ENCODE data around the gene CFAP65.

CFAP65 gene

GRCh38 chr2:219041252-219041651, at the start of gene CFAP65:
Gene CFAP65, minus strand, starts transcription at chr2:219041516. Its CDS starts 2,468 bp downstream, at chr2:219039048.
- DNase-seq, result no peak

- DNase-seq, result no peak
Measured at GRCh38 chr2:219090436-219091299, 49.4 kb upstream of the CFAP65 start.

- DNase-seq, result no peak
Measured at GRCh38 chr2:219089330-219089729, 48.0 kb upstream of the CFAP65 start.

- no peak for DNase-seq
Measured at GRCh38 chr2:219087848-219088247, 46.5 kb upstream of the CFAP65 start.

GRCh38 chr2:219087361-219087760, 46.0 kb upstream of the CFAP65 start:
- no peak for DNase-seq

GRCh38 chr2:219086196-219086595, 44.9 kb upstream of the CFAP65 start:
- DNase-seq, result no peak

- DNase-seq, result no peak
Measured at GRCh38 chr2:219084791-219085190, 43.5 kb upstream of the CFAP65 start.

GRCh38 chr2:219082332-219082958, 41.1 kb upstream of the CFAP65 start:
- no peak for DNase-seq

GRCh38 chr2:219081701-219082331, 40.5 kb upstream of the CFAP65 start:
- DNase-seq, result no peak

GRCh38 chr2:219081096-219081495, 39.8 kb upstream of the CFAP65 start:
- DNase-seq, result no peak

GRCh38 chr2:219079417-219079816, 38.1 kb upstream of the CFAP65 start:
- DNase-seq, result no peak

- no peak for DNase-seq
Measured at GRCh38 chr2:219078951-219079350, 37.6 kb upstream of the CFAP65 start.

- no peak for DNase-seq
Measured at GRCh38 chr2:219078126-219078525, 36.8 kb upstream of the CFAP65 start.

GRCh38 chr2:219076253-219076652, 34.9 kb upstream of the CFAP65 start:
- no peak for DNase-seq

- DNase-seq, result no peak
Measured at GRCh38 chr2:219073413-219074129, 32.3 kb upstream of the CFAP65 start.

- no peak for DNase-seq
Measured at GRCh38 chr2:219072741-219073250, 31.5 kb upstream of the CFAP65 start.

- DNase-seq, result no peak
Measured at GRCh38 chr2:219071131-219071816, 30.0 kb upstream of the CFAP65 start.

GRCh38 chr2:219065484-219065883, 24.2 kb upstream of the CFAP65 start:
- no peak for DNase-seq

- DNase-seq, result no peak
Measured at GRCh38 chr2:219062081-219062480, 20.8 kb upstream of the CFAP65 start.

- no peak for DNase-seq
Measured at GRCh38 chr2:219060821-219061791, 19.8 kb upstream of the CFAP65 start, which contains the start of gene IHH. Gene IHH, minus strand, starts transcription at chr2:219060921. Its CDS starts 454 bp downstream, at chr2:219060467.
